Spleen (tissue), 11 donors: ENCODE measurements around the gene MAST4. TPM values are rescaled to one million over a fixed set of nuclear protein-coding genes. Genes with fewer than 3 reads are reported as not detected.

Experiments
- DNase-seq: peaks from one replicate; pipeline ENCODE4 v3.0.0-alpha.2; 2020
- H3K27ac ChIP-seq, 8 donors: fragments of 200-600 bp; sonication (generic) in 7 of 8; 1 replicate in 4 of 8; 2 replicates in 4 of 8; pipeline versions ENCODE4 v1.5.0 to v1.8.0; 2016 to 2021; ENCODE audit warnings: inconsistent platforms in 4 of 8, mild to moderate bottlenecking in 4 of 8, moderate library complexity in 1 of 8
- H3K27me3 ChIP-seq, 7 donors: fragments of 200-600 bp; sonication (generic) in 6 of 7; replicated peaks in 1 of 7; 1 replicate in 4 of 7; 2 replicates in 3 of 7; pipeline versions ENCODE4 v1.5.0 to v1.8.0; 2016 to 2021; ENCODE audit warnings: inconsistent platforms in 3 of 7, mild to moderate bottlenecking in 1 of 7
- H3K36me3 ChIP-seq, 6 donors: fragments of 200-600 bp; sonication (generic) in 5 of 6; 1 replicate in 4 of 6; 2 replicates in 2 of 6; pipeline versions ENCODE4 v1.5.0 to v1.8.0; 2016 to 2021; ENCODE audit warnings: inconsistent platforms in 2 of 6
- H3K4me1 ChIP-seq, 6 donors: fragments of 200-600 bp; sonication (generic) in 5 of 6; 1 replicate in 3 of 6; 2 replicates in 3 of 6; pipeline versions ENCODE4 v1.5.0 to v1.8.0; 2016 to 2021; ENCODE audit warnings: inconsistent platforms in 3 of 6
- H3K4me3 ChIP-seq, 8 donors: fragments of 200-600 bp; sonication (generic) in 7 of 8; 1 replicate in 4 of 8; 2 replicates in 4 of 8; pipeline versions ENCODE4 v1.5.0 to v1.8.0; 2016 to 2021; ENCODE audit warnings: inconsistent platforms in 4 of 8, mild to moderate bottlenecking in 4 of 8, moderate library complexity in 2 of 8
- H3K9me3 ChIP-seq, 8 donors: fragments of 200-600 bp; sonication (generic) in 7 of 8; 1 replicate in 4 of 8; 2 replicates in 4 of 8; pipeline versions ENCODE4 v1.5.0 to v1.8.0; 2016 to 2021; ENCODE audit warnings: inconsistent platforms in 4 of 8
- POLR2A ChIP-seq, 3 donors: fragments of 450-650 bp; IDR thresholded peaks; one replicate each; pipeline ENCODE4 v1.5.1; 2017; ENCODE audit warnings: antibody characterized with exemption in 3 of 3, mild to moderate bottlenecking in 1 of 3
- POLR2AphosphoS5 ChIP-seq, 3 donors: sonication (generic); formaldehyde crosslinking; IDR thresholded peaks; one replicate each; pipeline ENCODE4 v1.5.1; 2017; ENCODE audit warnings: antibody characterized with exemption in 3 of 3
- WGBS, 5 donors: extraction: QIAGEN DNeasy Blood & Tissue Kit in 3 of 5; methylation state at CpG; one replicate each; pipeline versions ENCODE4 v1.1.5 to v1.1.7; 2013 to 2018; 5-methylcytosine and 5-hydroxymethylcytosine counted together
- intact Hi-C: fragments of 100-400 bp; cut with DNase I; formaldehyde crosslinking; loops from one replicate; pipeline ENCODE4 v1.15.0; 2023; ENCODE audit warnings: low total_unique reads
- polyA plus RNA-seq, 3 donors: library from polyadenylated mRNA; stranded (reverse); fragments of 200-250 nt; gene quantifications; one replicate each; pipeline ENCODE4 v1.2.1, GENCODE V29; 2013
- total RNA-seq, 7 donors: library from RNA; depleted of rRNA in 3 of 7; stranded (reverse); fragments of >200 nt in 3 of 7; fragmentation: NEBNext Ultra II Directional in 4 of 7; extraction: Animal tissue kit (Norgen Biotek cat#: 25700) in 4 of 7; gene quantifications; one replicate each; pipeline versions ENCODE4 v1.1.0 to v1.2.1, GENCODE V29; 2016 to 2021
- TF ChIP-seq, protein P1 (sequence below), 11 experiments: fragments of 200-600 bp in 7 of 11; fragments of 450-650 bp in 4 of 11; sonication (generic) in 4 of 11; IDR thresholded peaks in 8 of 11; conservative IDR thresholded peaks in 3 of 11; 1 replicate in 7 of 11; 2 replicates in 4 of 11; pipeline versions ENCODE4 v1.4.0 to v1.8.0; 2016 to 2021; ENCODE audit warnings: antibody characterized with exemption in 11 of 11, inconsistent platforms in 4 of 11, mild to moderate bottlenecking in 1 of 11
- donor health status: healthy with polysubstance abuse.
- donor health status: DM: no; HTN: no; CAD: no; lungs with moderate emphysema.
- donor health status: DM: no; HTN: no; CAD: no.
- donor health status: Bipolar disorder and iron deficiency.
- donor health status: healthy.
- donor health status: DM: no; HTN: no; CAD: no.
- donor health status: DM: yes; HTN: yes; CAD: no.

The MAST4 gene
- total and polyA plus RNA-seq, 10 donors, result 2.5 to 43.7 (median 25.4) TPM

DNA sequence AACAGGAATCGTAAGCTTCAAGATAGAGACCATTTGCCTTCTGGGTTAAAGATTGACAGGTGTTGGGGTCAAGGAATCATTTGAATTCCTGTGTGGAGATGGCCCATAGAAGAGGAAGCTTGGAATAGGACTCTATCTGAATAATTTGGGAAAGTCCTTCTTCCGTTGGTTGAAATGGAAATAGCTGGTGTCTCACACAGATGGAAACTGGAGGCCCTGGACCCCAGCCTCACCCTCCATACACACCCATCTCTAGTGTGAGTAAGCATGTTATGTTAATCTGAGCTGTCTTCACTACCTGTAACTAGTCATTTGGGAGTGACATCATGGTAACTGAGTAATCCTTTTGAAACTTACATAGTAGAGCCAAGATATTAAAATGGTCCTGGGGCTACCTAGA is 416.0 kb downstream of the MAST4 start:
- peak overlapping the region in 3 of 8 donors; percentile 59 to 80 (median 70) for H3K27ac ChIP-seq
- no peaks in the 10 kb centered on the region for H3K27me3 ChIP-seq
- intact Hi-C loops, result no loop called here
- no peak for DNase-seq
- H3K4me3 ChIP-seq, result no peak overlapping the region
- H3K4me1 ChIP-seq, result peaks cover 4 to 56% (median 21%) of the 10 kb centered on the region in 6 donors
- WGBS, 5 donors, result 81 to 96% (median 91%) methylated on average over 2 of the region's 2 CpGs
- TF ChIP-seq, protein P1, sequence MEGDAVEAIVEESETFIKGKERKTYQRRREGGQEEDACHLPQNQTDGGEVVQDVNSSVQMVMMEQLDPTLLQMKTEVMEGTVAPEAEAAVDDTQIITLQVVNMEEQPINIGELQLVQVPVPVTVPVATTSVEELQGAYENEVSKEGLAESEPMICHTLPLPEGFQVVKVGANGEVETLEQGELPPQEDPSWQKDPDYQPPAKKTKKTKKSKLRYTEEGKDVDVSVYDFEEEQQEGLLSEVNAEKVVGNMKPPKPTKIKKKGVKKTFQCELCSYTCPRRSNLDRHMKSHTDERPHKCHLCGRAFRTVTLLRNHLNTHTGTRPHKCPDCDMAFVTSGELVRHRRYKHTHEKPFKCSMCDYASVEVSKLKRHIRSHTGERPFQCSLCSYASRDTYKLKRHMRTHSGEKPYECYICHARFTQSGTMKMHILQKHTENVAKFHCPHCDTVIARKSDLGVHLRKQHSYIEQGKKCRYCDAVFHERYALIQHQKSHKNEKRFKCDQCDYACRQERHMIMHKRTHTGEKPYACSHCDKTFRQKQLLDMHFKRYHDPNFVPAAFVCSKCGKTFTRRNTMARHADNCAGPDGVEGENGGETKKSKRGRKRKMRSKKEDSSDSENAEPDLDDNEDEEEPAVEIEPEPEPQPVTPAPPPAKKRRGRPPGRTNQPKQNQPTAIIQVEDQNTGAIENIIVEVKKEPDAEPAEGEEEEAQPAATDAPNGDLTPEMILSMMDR (IDR thresholded peaks at IDR 0.05 in 8 of 11, conservative IDR thresholded peaks at IDR 0.05 in 3 of 11), result no peak
- TF ChIP-seq POLR2A (IDR thresholded peaks at IDR 0.05) (no peak), POLR2AphosphoS5 (IDR thresholded peaks at IDR 0.05) (no peak)
- no peaks in the 10 kb centered on the region for H3K9me3 ChIP-seq
- H3K36me3 ChIP-seq, result no peaks in the 10 kb centered on the region

DNA sequence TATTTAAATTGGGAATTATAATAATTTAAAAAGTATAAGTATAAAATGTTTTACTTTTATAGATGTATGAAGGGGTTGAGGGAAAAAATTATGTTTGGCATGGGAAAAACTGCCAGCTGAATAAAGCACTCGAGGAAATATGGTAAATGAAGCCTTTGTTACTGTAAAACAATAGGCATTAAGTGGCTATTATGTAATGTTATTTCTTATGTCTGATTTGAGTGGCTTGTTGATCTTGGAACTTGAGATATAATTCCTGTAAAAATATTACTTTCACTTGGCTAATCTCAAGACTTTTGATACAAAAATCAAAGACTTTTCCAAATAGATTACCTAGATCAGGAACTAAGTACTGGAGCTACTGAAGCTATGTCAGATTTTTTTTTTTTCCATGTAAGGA is 417.5 kb downstream of the MAST4 start:
- 48 to 71% (median 60%) methylated on average over 1 of the region's 1 CpG for WGBS, 5 donors
- H3K4me1 ChIP-seq, result peaks cover 0 to 54% (median 21%) of the 10 kb centered on the region in 6 donors
- no peak for DNase-seq
- intact Hi-C loops, result no loop called here
- no peaks in the 10 kb centered on the region for H3K36me3 ChIP-seq
- H3K27me3 ChIP-seq, result no peaks in the 10 kb centered on the region
- H3K4me3 ChIP-seq, result no peak overlapping the region
- H3K9me3 ChIP-seq, result no peaks in the 10 kb centered on the region
- peak overlapping the region in 1 of 8 donors; percentile 3 for H3K27ac ChIP-seq
- TF ChIP-seq, protein P1 (IDR thresholded peaks at IDR 0.05 in 8 of 11, conservative IDR thresholded peaks at IDR 0.05 in 3 of 11), result no peak
- TF ChIP-seq POLR2A (IDR thresholded peaks at IDR 0.05) (no peak), POLR2AphosphoS5 (IDR thresholded peaks at IDR 0.05) (no peak)

DNA sequence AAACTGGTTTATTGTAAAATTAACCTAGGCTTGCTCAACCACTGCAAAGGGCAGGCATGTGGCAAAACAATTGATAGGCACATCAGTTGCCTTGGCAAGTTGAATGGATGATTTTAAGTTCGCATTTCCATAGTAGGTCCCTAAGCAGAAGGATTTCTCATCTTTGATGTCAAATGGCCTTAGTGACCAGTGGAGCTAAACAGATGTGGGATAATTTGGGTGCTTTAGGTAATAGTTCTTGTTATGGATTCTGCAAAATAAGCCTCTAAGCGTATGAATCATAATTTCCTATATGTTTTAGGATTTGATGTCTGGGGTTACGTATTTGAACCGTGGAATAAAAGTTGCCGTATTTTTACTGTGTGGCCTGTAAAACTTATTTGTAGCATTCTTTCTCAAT is 418.0 kb downstream of the MAST4 start:
- H3K4me1 ChIP-seq, result peaks cover 0 to 54% (median 21%) of the 10 kb centered on the region in 6 donors
- intact Hi-C loops, result no loop called here
- no peaks in the 10 kb centered on the region for H3K27me3 ChIP-seq
- no peak for DNase-seq
- 94 to 96% (median 95%) methylated on average over 5 of the region's 5 CpGs for WGBS, 5 donors
- TF ChIP-seq POLR2A (IDR thresholded peaks at IDR 0.05) (no peak), POLR2AphosphoS5 (IDR thresholded peaks at IDR 0.05) (no peak)
- TF ChIP-seq, protein P1 (IDR thresholded peaks at IDR 0.05 in 8 of 11, conservative IDR thresholded peaks at IDR 0.05 in 3 of 11), result no peak
- H3K9me3 ChIP-seq, result no peaks in the 10 kb centered on the region
- H3K36me3 ChIP-seq, result no peaks in the 10 kb centered on the region
- H3K27ac ChIP-seq, result peak overlapping the region in 2 of 8 donors; percentile 3 to 53
- H3K4me3 ChIP-seq, result no peak overlapping the region

DNA sequence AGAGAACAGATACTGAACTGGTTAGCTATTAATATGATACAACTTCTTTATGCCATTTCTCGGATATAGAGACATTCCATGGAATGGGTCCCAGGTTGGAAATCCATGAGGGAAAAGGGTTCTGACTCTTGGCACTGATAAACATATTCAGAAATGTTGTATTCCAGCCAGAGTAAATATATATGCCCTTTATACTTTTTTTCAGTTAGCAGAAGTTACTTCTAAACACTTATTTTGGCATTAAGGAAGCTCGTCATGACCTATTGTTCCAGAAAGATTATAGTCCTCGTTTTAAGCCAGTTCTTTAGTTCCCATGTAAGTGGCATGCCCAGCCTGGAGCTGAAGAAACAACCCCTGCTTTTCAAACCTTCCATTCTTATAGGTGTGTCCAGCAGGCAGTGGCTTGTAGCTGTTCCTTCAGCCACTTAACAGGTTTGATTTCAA is 418.8 kb downstream of the MAST4 start:
- TF ChIP-seq POLR2A (IDR thresholded peaks at IDR 0.05), result no peak
- TF ChIP-seq POLR2AphosphoS5 (IDR thresholded peaks at IDR 0.05), result no peak
- TF ChIP-seq, protein P1 (IDR thresholded peaks at IDR 0.05 in 8 of 11, conservative IDR thresholded peaks at IDR 0.05 in 3 of 11), result no peak
- Histone ChIP-seq H3K9me3 (no peaks in the 10 kb centered on the region), H3K4me3 (peak overlapping the region in 3 of 8 donors; percentile 17 to 49 (median 22)), H3K27me3 (no peaks in the 10 kb centered on the region), H3K36me3 (no peaks in the 10 kb centered on the region), H3K27ac (peak overlapping the region in 7 of 8 donors; percentile 6 to 65 (median 36)), H3K4me1 (peaks cover 0 to 54% (median 21%) of the 10 kb centered on the region in 6 donors)
- no peak for DNase-seq
- intact Hi-C loops, result no loop called here
- WGBS, 5 donors, result 31 to 56% (median 36%) methylated on average over 3 of the region's 3 CpGs
